Measurements from ENCODE around the gene DHRS13.

The DHRS13 gene

GRCh38 chr17:28907709-28908475, 5.0 kb upstream of the DHRS13 start:
- Histone ChIP-seq H3K27me3 (ENCODE audit: insufficient read depth, low read length) (no peaks in the 10 kb centered on the region), H3K4ac (ENCODE audit: low read depth, low read length) (no peak overlapping the region), H3K14ac (ENCODE audit: low read length) (no peak overlapping the region), H2BK12ac (ENCODE audit: low read length) (no peak overlapping the region), H2BK5ac (ENCODE audit: low read depth, low read length, poor library complexity) (no peak overlapping the region), H2AK5ac (ENCODE audit: low read length) (no peak overlapping the region), H3K27ac (ENCODE audit: low read depth, low read length) (no peak overlapping the region), H3K4me2 (ENCODE audit: low read length) (no peak overlapping the region), H4K91ac (ENCODE audit: low read depth, low read length) (no peak overlapping the region), H3K4me3 (ENCODE audit: low read depth, low read length) (no peak overlapping the region), H3K79me1 (ENCODE audit: low read length) (no peaks in the 10 kb centered on the region), H3K4me1 (ENCODE audit: control insufficient read depth in 1 of 2, insufficient read depth in 2 of 2, low read length in 2 of 2) (peaks cover 2 to 5% of the 10 kb centered on the region in 2 experiments), H3K9me3 (ENCODE audit: insufficient read depth, low read depth, low read length) (peaks cover 4% of the 10 kb centered on the region), H2AFZ (ENCODE audit: insufficient read depth, low read length, poor library complexity) (no peak overlapping the region), H3K23ac (ENCODE audit: low read length) (no peak overlapping the region), H2BK120ac (ENCODE audit: insufficient read depth, low read length, poor library complexity) (no peak overlapping the region), H4K8ac (ENCODE audit: low read depth, low read length) (no peak overlapping the region), H3K18ac (ENCODE audit: low read length) (no peak overlapping the region), H4K12ac (ENCODE audit: low read depth, low read length) (no peak overlapping the region), H3K9ac (ENCODE audit: low read length) (no peak overlapping the region), H3K79me2 (ENCODE audit: control insufficient read depth, insufficient read depth, low read length, poor library complexity) (no peaks in the 10 kb centered on the region), H3K36me3 (ENCODE audit: control insufficient read depth in 1 of 2, insufficient read depth in 2 of 2, low read length in 2 of 2) (peaks cover 58 to 67% of the 10 kb centered on the region in 2 experiments)
- DNase-seq = no peak
- no CpG with 5 or more reads among the region's 3 CpGs for WGBS (ENCODE audit: extremely low coverage, insufficient coverage, insufficient read length)

GRCh38 chr17:28906706-28907438, 4.0 kb upstream of the DHRS13 start:
- H3K23ac ChIP-seq (ENCODE audit: low read length) = no peak overlapping the region
- H3K4ac ChIP-seq (ENCODE audit: low read depth, low read length) = no peak overlapping the region
- no peak overlapping the region for H4K8ac ChIP-seq (ENCODE audit: low read depth, low read length)
- no peak overlapping the region for H4K12ac ChIP-seq (ENCODE audit: low read depth, low read length)
- no peak overlapping the region for H3K27ac ChIP-seq (ENCODE audit: low read depth, low read length)
- H3K9me3 ChIP-seq (ENCODE audit: insufficient read depth, low read depth, low read length) = peaks cover 4% of the 10 kb centered on the region
- H3K4me2 ChIP-seq (ENCODE audit: low read length) = no peak overlapping the region
- peaks cover 7% of the 10 kb centered on the region for H3K79me2 ChIP-seq (ENCODE audit: control insufficient read depth, insufficient read depth, low read length, poor library complexity)
- H4K91ac ChIP-seq (ENCODE audit: low read depth, low read length) = no peak overlapping the region
- peak; percentile 62 to 72 for DNase-seq
- H2BK120ac ChIP-seq (ENCODE audit: insufficient read depth, low read length, poor library complexity) = no peak overlapping the region
- H2BK12ac ChIP-seq (ENCODE audit: low read length) = no peak overlapping the region
- H3K14ac ChIP-seq (ENCODE audit: low read length) = no peak overlapping the region
- H2AK5ac ChIP-seq (ENCODE audit: low read length) = no peak overlapping the region
- peaks cover 49 to 57% of the 10 kb centered on the region in 2 experiments for H3K36me3 ChIP-seq (ENCODE audit: control insufficient read depth in 1 of 2, insufficient read depth in 2 of 2, low read length in 2 of 2)
- peaks cover 5% of the 10 kb centered on the region for H3K79me1 ChIP-seq (ENCODE audit: low read length)
- H2BK5ac ChIP-seq (ENCODE audit: low read depth, low read length, poor library complexity) = no peak overlapping the region
- no peak overlapping the region for H3K18ac ChIP-seq (ENCODE audit: low read length)
- no peak overlapping the region for H3K9ac ChIP-seq (ENCODE audit: low read length)
- no peaks in the 10 kb centered on the region for H3K27me3 ChIP-seq (ENCODE audit: insufficient read depth, low read length)
- H3K4me3 ChIP-seq (ENCODE audit: low read depth, low read length) = no peak overlapping the region
- no peak overlapping the region for H2AFZ ChIP-seq (ENCODE audit: insufficient read depth, low read length, poor library complexity)
- peaks cover 5 to 8% of the 10 kb centered on the region in 2 experiments for H3K4me1 ChIP-seq (ENCODE audit: control insufficient read depth in 1 of 2, insufficient read depth in 2 of 2, low read length in 2 of 2)
- WGBS (ENCODE audit: extremely low coverage, insufficient coverage, insufficient read length) = no CpG with 5 or more reads among the region's 7 CpGs

GRCh38 chr17:28906276-28906675, 3.4 kb upstream of the DHRS13 start:
- Histone ChIP-seq H3K4me3 (ENCODE audit: low read depth, low read length) (no peak overlapping the region), H3K4me1 (ENCODE audit: control insufficient read depth in 1 of 2, insufficient read depth in 2 of 2, low read length in 2 of 2) (peaks cover 9 to 10% of the 10 kb centered on the region in 2 experiments), H3K27ac (ENCODE audit: low read depth, low read length) (no peak overlapping the region), H2BK120ac (ENCODE audit: insufficient read depth, low read length, poor library complexity) (no peak overlapping the region), H3K36me3 (ENCODE audit: control insufficient read depth in 1 of 2, insufficient read depth in 2 of 2, low read length in 2 of 2) (peaks cover 43 to 51% of the 10 kb centered on the region in 2 experiments), H2BK12ac (ENCODE audit: low read length) (no peak overlapping the region), H3K4ac (ENCODE audit: low read depth, low read length) (no peak overlapping the region), H2BK5ac (ENCODE audit: low read depth, low read length, poor library complexity) (no peak overlapping the region), H4K12ac (ENCODE audit: low read depth, low read length) (no peak overlapping the region), H3K14ac (ENCODE audit: low read length) (no peak overlapping the region), H3K27me3 (ENCODE audit: insufficient read depth, low read length) (no peaks in the 10 kb centered on the region), H4K8ac (ENCODE audit: low read depth, low read length) (no peak overlapping the region), H3K79me1 (ENCODE audit: low read length) (peaks cover 5% of the 10 kb centered on the region), H3K9me3 (ENCODE audit: insufficient read depth, low read depth, low read length) (peaks cover 4% of the 10 kb centered on the region), H3K18ac (ENCODE audit: low read length) (no peak overlapping the region), H2AK5ac (ENCODE audit: low read length) (no peak overlapping the region), H3K4me2 (ENCODE audit: low read length) (no peak overlapping the region), H3K23ac (ENCODE audit: low read length) (no peak overlapping the region), H3K79me2 (ENCODE audit: control insufficient read depth, insufficient read depth, low read length, poor library complexity) (peaks cover 7% of the 10 kb centered on the region), H2AFZ (ENCODE audit: insufficient read depth, low read length, poor library complexity) (no peak overlapping the region), H3K9ac (ENCODE audit: low read length) (no peak overlapping the region), H4K91ac (ENCODE audit: low read depth, low read length) (no peak overlapping the region)
- WGBS (ENCODE audit: extremely low coverage, insufficient coverage, insufficient read length) = no CpG with 5 or more reads among the region's 9 CpGs
- no peak for DNase-seq

GRCh38 chr17:28904800-28905199, 1.9 kb upstream of the DHRS13 start:
- no peak overlapping the region for H2BK120ac ChIP-seq (ENCODE audit: insufficient read depth, low read length, poor library complexity)
- H3K27ac ChIP-seq (ENCODE audit: low read depth, low read length) = no peak overlapping the region
- peaks cover 9 to 11% of the 10 kb centered on the region in 2 experiments for H3K4me1 ChIP-seq (ENCODE audit: control insufficient read depth in 1 of 2, insufficient read depth in 2 of 2, low read length in 2 of 2)
- no peak overlapping the region for H3K4ac ChIP-seq (ENCODE audit: low read depth, low read length)
- no peak overlapping the region for H2AK5ac ChIP-seq (ENCODE audit: low read length)
- no peak overlapping the region for H4K91ac ChIP-seq (ENCODE audit: low read depth, low read length)
- no peak for DNase-seq
- no peaks in the 10 kb centered on the region for H3K27me3 ChIP-seq (ENCODE audit: insufficient read depth, low read length)
- no peak overlapping the region for H3K4me3 ChIP-seq (ENCODE audit: low read depth, low read length)
- H3K79me1 ChIP-seq (ENCODE audit: low read length) = peaks cover 5% of the 10 kb centered on the region
- H2BK5ac ChIP-seq (ENCODE audit: low read depth, low read length, poor library complexity) = no peak overlapping the region
- H3K9me3 ChIP-seq (ENCODE audit: insufficient read depth, low read depth, low read length) = peaks cover 4% of the 10 kb centered on the region
- H2BK12ac ChIP-seq (ENCODE audit: low read length) = no peak overlapping the region
- WGBS (ENCODE audit: extremely low coverage, insufficient coverage, insufficient read length) = no CpG with 5 or more reads among the region's 4 CpGs
- H4K8ac ChIP-seq (ENCODE audit: low read depth, low read length) = no peak overlapping the region
- no peak overlapping the region for H3K14ac ChIP-seq (ENCODE audit: low read length)
- no peak overlapping the region for H3K4me2 ChIP-seq (ENCODE audit: low read length)
- no peak overlapping the region for H3K9ac ChIP-seq (ENCODE audit: low read length)
- H4K12ac ChIP-seq (ENCODE audit: low read depth, low read length) = no peak overlapping the region
- no peak overlapping the region for H3K18ac ChIP-seq (ENCODE audit: low read length)
- H3K36me3 ChIP-seq (ENCODE audit: control insufficient read depth in 1 of 2, insufficient read depth in 2 of 2, low read length in 2 of 2) = peaks cover 36 to 40% of the 10 kb centered on the region in 2 experiments
- no peak overlapping the region for H2AFZ ChIP-seq (ENCODE audit: insufficient read depth, low read length, poor library complexity)
- H3K23ac ChIP-seq (ENCODE audit: low read length) = no peak overlapping the region
- peaks cover 7% of the 10 kb centered on the region for H3K79me2 ChIP-seq (ENCODE audit: control insufficient read depth, insufficient read depth, low read length, poor library complexity)
